ENCODE measurements around the gene TBX3. TPM values are rescaled to one million over a fixed set of nuclear protein-coding genes. Genes with fewer than 3 reads are reported as not detected.

Gene TBX3
- total and polyA plus RNA-seq, 2 donors (not counting 3 experiments of a cell fraction or from before 2014, with no cell fraction given): 0.52 to 2.0 TPM

- no peaks in the 10 kb centered on the region for H3K9me3 ChIP-seq (replicated peaks; ENCODE audit: control insufficient read depth, insufficient read depth, low read length)
- H3K9me1 ChIP-seq (replicated peaks; ENCODE audit: control insufficient read depth, extremely low read depth, insufficient read depth, low read length): no peaks in the 10 kb centered on the region
- no peaks in the 10 kb centered on the region for H3K79me2 ChIP-seq (ENCODE audit: control insufficient read depth, insufficient read depth, low read length)
- H3K9ac ChIP-seq (replicated peaks; ENCODE audit: extremely low read depth, insufficient read depth, low read length): no peak overlapping the region
- H3K4me2 ChIP-seq (ENCODE audit: insufficient read depth, low read length): no peak overlapping the region
- no peaks in the 10 kb centered on the region for H4K20me1 ChIP-seq (replicated peaks; ENCODE audit: control insufficient read depth, extremely low read depth, insufficient read depth, low read length)
- no peak overlapping the region for H2AFZ ChIP-seq (ENCODE audit: low read depth, low read length)
- FAIRE-seq (no peak), DNase-seq (ENCODE audit: low read depth, low spot score) (no peak)
- no peaks in the 10 kb centered on the region for H3K36me3 ChIP-seq (ENCODE audit: control insufficient read depth in 2 of 2, extremely low read depth in 1 of 2, insufficient read depth in 2 of 2, low read length in 2 of 2)
- intact Hi-C loops (cut with micrococcal nuclease) (loop anchor here (10.0 kb wide), 1 partner anchor 668 kb away; no protein-coding TSS in a partner anchor), dilution Hi-C loops (cut with MboI; ENCODE audit: extremely low pct_ligation_motif_present, low sequenced_read_pairs) (no loop called here)
- H3K4me3 ChIP-seq (replicated peaks in 1 of 3; ENCODE audit: insufficient read depth in 1 of 3, low read depth in 1 of 3, low read length in 3 of 3): no peak overlapping the region
- TF ChIP-seq GATA2 (IDR thresholded peaks at IDR 0.05; ENCODE audit: insufficient read depth, insufficient read length, low read depth, low read length): no peak
- TF ChIP-seq, protein P1, sequence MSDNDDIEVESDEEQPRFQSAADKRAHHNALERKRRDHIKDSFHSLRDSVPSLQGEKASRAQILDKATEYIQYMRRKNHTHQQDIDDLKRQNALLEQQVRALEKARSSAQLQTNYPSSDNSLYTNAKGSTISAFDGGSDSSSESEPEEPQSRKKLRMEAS (IDR thresholded peaks at IDR 0.05; ENCODE audit: insufficient read depth, insufficient read length): no peak
- peaks cover 62% of the 10 kb centered on the region in 2 experiments for H3K27me3 ChIP-seq (ENCODE audit: control insufficient read depth in 2 of 2, insufficient read depth in 2 of 2, low read length in 2 of 2)
- H3K27ac ChIP-seq (ENCODE audit: insufficient read depth, low read depth, low read length): no peak overlapping the region
- ChIA-PET CTCF (no interaction called here), POLR2A (no interaction called here)
- BruUV-seq (replicated peaks): no TSS peak
- H3K4me1 ChIP-seq (ENCODE audit: control insufficient read depth, extremely low read depth, insufficient read depth, low read length): no peaks in the 10 kb centered on the region
Observed at GRCh38 chr12:114686426-114686772, 2.4 kb upstream of the TBX3 start.

- Histone ChIP-seq H3K4me3 (replicated peaks in 1 of 3; ENCODE audit: insufficient read depth in 1 of 3, low read depth in 1 of 3, low read length in 3 of 3) (no peak overlapping the region), H3K9me1 (replicated peaks; ENCODE audit: control insufficient read depth, extremely low read depth, insufficient read depth, low read length) (no peaks in the 10 kb centered on the region), H4K20me1 (replicated peaks; ENCODE audit: control insufficient read depth, extremely low read depth, insufficient read depth, low read length) (no peaks in the 10 kb centered on the region), H3K36me3 (ENCODE audit: control insufficient read depth in 2 of 2, extremely low read depth in 1 of 2, insufficient read depth in 2 of 2, low read length in 2 of 2) (no peaks in the 10 kb centered on the region), H3K27me3 (ENCODE audit: control insufficient read depth in 2 of 2, insufficient read depth in 2 of 2, low read length in 2 of 2) (peaks cover 57% of the 10 kb centered on the region in 2 experiments), H3K79me2 (ENCODE audit: control insufficient read depth, insufficient read depth, low read length) (no peaks in the 10 kb centered on the region), H3K4me1 (ENCODE audit: control insufficient read depth, extremely low read depth, insufficient read depth, low read length) (no peaks in the 10 kb centered on the region), H3K9ac (replicated peaks; ENCODE audit: extremely low read depth, insufficient read depth, low read length) (no peak overlapping the region), H3K27ac (ENCODE audit: insufficient read depth, low read depth, low read length) (no peak overlapping the region), H3K9me3 (replicated peaks; ENCODE audit: control insufficient read depth, insufficient read depth, low read length) (no peaks in the 10 kb centered on the region), H2AFZ (ENCODE audit: low read depth, low read length) (no peak overlapping the region), H3K4me2 (ENCODE audit: insufficient read depth, low read length) (no peak overlapping the region)
- dilution Hi-C loops (cut with MboI; ENCODE audit: extremely low pct_ligation_motif_present, low sequenced_read_pairs): no loop called here
- FAIRE-seq: no peak
- DNase-seq (ENCODE audit: low read depth, low spot score): no peak
- no TSS peak for BruUV-seq (replicated peaks)
- ChIA-PET CTCF (no interaction called here), POLR2A (no interaction called here)
- TF ChIP-seq, protein P1 (IDR thresholded peaks at IDR 0.05; ENCODE audit: insufficient read depth, insufficient read length): no peak
- TF ChIP-seq POLR2AphosphoS5 (IDR thresholded peaks at IDR 0.05; ENCODE audit: insufficient read depth, low read depth, low read length): no peak
- intact Hi-C loops (cut with micrococcal nuclease): loop anchor here (10.0 kb wide), 1 partner anchor 669 kb away; no protein-coding TSS in a partner anchor
Observed at GRCh38 chr12:114685869-114686268, 1.9 kb upstream of the TBX3 start.

All from endothelial cell of umbilical vein (primary cell).